Measurements from ENCODE around the gene FGFR3.

Gene FGFR3

GRCh38 chr4:1842339-1842895 is 49.3 kb downstream of the FGFR3 start:
- TF ChIP-seq TAF1 (IDR thresholded peaks at IDR 0.05; ENCODE audit: borderline replicate concordance, insufficient read depth, low read length) = no peak
- TF ChIP-seq SIN3A (IDR thresholded peaks at IDR 0.05; ENCODE audit: borderline replicate concordance, insufficient read depth, low read length) = no peak
- no peak for TF ChIP-seq REST (IDR thresholded peaks at IDR 0.05; ENCODE audit: insufficient read depth in 1 of 2, low read depth in 2 of 2, low read length in 2 of 2)
- no peak for TF ChIP-seq POLR2AphosphoS5 (IDR thresholded peaks at IDR 0.05; ENCODE audit: low read depth, low read length)
- no peak for TF ChIP-seq FOXP2 (optimal IDR thresholded peaks at IDR 0.05; ENCODE audit: borderline replicate concordance, extremely low read depth, extremely low read length, insufficient read depth)

- TF ChIP-seq TAF1 (IDR thresholded peaks at IDR 0.05; ENCODE audit: borderline replicate concordance, insufficient read depth, low read length) (no peak), SIN3A (IDR thresholded peaks at IDR 0.05; ENCODE audit: borderline replicate concordance, insufficient read depth, low read length) (no peak), FOXP2 (optimal IDR thresholded peaks at IDR 0.05; ENCODE audit: borderline replicate concordance, extremely low read depth, extremely low read length, insufficient read depth) (no peak)
Measured at GRCh38 chr4:1842993-1843448, 49.9 kb downstream of the FGFR3 start.

- TF ChIP-seq REST (IDR thresholded peaks at IDR 0.05; ENCODE audit: insufficient read depth in 1 of 2, low read depth in 2 of 2, low read length in 2 of 2) (no peak), FOXP2 (optimal IDR thresholded peaks at IDR 0.05; ENCODE audit: borderline replicate concordance, extremely low read depth, extremely low read length, insufficient read depth) (no peak), SIN3A (IDR thresholded peaks at IDR 0.05; ENCODE audit: borderline replicate concordance, insufficient read depth, low read length) (no peak), TAF1 (IDR thresholded peaks at IDR 0.05; ENCODE audit: borderline replicate concordance, insufficient read depth, low read length) (no peak), POLR2AphosphoS5 (IDR thresholded peaks at IDR 0.05; ENCODE audit: low read depth, low read length) (no peak)
Measured at GRCh38 chr4:1843852-1844251, 50.8 kb downstream of the FGFR3 start.

- TF ChIP-seq REST (IDR thresholded peaks at IDR 0.05; ENCODE audit: insufficient read depth in 1 of 2, low read depth in 2 of 2, low read length in 2 of 2) = no peak
- TF ChIP-seq FOXP2 (optimal IDR thresholded peaks at IDR 0.05; ENCODE audit: borderline replicate concordance, extremely low read depth, extremely low read length, insufficient read depth) = no peak
Measured at GRCh38 chr4:1846580-1846979, 53.5 kb downstream of the FGFR3 start.

GRCh38 chr4:1850276-1850675 is 57.2 kb downstream of the FGFR3 start:
- no peak for TF ChIP-seq TAF1 (IDR thresholded peaks at IDR 0.05; ENCODE audit: borderline replicate concordance, insufficient read depth, low read length)
- TF ChIP-seq REST (IDR thresholded peaks at IDR 0.05; ENCODE audit: insufficient read depth in 1 of 2, low read depth in 2 of 2, low read length in 2 of 2) = no peak

Measured in PFSK-1 (cell line).